ENCODE data around the gene C4orf50.

The C4orf50 gene

DNA sequence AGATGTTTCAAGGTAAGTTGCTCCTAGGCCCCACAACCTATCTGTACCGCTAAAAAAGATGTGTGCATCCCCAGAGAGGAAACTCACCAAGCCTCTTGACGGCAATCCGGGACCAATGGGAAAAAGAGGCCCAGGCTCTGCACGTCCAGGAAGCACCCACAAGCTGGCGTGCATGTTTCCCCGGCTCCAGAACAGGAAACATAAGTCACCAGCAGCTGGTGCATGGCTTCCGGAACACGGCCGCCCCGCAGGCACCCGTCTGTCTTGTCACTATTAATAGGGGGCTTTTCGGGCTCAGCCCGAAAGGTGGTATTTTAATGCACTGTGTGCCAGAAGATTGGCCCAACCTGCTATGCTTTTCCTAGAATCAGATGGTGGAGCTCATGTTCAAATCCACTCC lies 147.5 kb downstream of the C4orf50 start:
- no peak for DNase-seq (ENCODE audit: low read depth in 1 of 2, low spot score in 1 of 2)
- TF ChIP-seq POLR2AphosphoS5 (IDR thresholded peaks at IDR 0.05; ENCODE audit: low read depth) (no peak), GABPA (IDR thresholded peaks at IDR 0.05; ENCODE audit: low read depth) (no peak), SPI1 (IDR thresholded peaks at IDR 0.05; ENCODE audit: borderline replicate concordance, low read depth) (no peak)
- TF ChIP-seq, protein P1, sequence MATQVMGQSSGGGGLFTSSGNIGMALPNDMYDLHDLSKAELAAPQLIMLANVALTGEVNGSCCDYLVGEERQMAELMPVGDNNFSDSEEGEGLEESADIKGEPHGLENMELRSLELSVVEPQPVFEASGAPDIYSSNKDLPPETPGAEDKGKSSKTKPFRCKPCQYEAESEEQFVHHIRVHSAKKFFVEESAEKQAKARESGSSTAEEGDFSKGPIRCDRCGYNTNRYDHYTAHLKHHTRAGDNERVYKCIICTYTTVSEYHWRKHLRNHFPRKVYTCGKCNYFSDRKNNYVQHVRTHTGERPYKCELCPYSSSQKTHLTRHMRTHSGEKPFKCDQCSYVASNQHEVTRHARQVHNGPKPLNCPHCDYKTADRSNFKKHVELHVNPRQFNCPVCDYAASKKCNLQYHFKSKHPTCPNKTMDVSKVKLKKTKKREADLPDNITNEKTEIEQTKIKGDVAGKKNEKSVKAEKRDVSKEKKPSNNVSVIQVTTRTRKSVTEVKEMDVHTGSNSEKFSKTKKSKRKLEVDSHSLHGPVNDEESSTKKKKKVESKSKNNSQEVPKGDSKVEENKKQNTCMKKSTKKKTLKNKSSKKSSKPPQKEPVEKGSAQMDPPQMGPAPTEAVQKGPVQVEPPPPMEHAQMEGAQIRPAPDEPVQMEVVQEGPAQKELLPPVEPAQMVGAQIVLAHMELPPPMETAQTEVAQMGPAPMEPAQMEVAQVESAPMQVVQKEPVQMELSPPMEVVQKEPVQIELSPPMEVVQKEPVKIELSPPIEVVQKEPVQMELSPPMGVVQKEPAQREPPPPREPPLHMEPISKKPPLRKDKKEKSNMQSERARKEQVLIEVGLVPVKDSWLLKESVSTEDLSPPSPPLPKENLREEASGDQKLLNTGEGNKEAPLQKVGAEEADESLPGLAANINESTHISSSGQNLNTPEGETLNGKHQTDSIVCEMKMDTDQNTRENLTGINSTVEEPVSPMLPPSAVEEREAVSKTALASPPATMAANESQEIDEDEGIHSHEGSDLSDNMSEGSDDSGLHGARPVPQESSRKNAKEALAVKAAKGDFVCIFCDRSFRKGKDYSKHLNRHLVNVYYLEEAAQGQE (IDR thresholded peaks at IDR 0.05; ENCODE audit: insufficient replicate concordance, low read depth), result no peak
- TF ChIP-seq, protein P2, sequence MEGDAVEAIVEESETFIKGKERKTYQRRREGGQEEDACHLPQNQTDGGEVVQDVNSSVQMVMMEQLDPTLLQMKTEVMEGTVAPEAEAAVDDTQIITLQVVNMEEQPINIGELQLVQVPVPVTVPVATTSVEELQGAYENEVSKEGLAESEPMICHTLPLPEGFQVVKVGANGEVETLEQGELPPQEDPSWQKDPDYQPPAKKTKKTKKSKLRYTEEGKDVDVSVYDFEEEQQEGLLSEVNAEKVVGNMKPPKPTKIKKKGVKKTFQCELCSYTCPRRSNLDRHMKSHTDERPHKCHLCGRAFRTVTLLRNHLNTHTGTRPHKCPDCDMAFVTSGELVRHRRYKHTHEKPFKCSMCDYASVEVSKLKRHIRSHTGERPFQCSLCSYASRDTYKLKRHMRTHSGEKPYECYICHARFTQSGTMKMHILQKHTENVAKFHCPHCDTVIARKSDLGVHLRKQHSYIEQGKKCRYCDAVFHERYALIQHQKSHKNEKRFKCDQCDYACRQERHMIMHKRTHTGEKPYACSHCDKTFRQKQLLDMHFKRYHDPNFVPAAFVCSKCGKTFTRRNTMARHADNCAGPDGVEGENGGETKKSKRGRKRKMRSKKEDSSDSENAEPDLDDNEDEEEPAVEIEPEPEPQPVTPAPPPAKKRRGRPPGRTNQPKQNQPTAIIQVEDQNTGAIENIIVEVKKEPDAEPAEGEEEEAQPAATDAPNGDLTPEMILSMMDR (IDR thresholded peaks at IDR 0.05; ENCODE audit: insufficient read depth, low read length), result no peak
- Histone ChIP-seq H3K27ac (replicated peaks) (no peak overlapping the region), H3K4me3 (replicated peaks; ENCODE audit: insufficient read depth, low read length) (no peak overlapping the region), H3K27me3 (ENCODE audit: insufficient read depth, poor library complexity, severe bottlenecking) (no peaks in the 10 kb centered on the region)

DNA sequence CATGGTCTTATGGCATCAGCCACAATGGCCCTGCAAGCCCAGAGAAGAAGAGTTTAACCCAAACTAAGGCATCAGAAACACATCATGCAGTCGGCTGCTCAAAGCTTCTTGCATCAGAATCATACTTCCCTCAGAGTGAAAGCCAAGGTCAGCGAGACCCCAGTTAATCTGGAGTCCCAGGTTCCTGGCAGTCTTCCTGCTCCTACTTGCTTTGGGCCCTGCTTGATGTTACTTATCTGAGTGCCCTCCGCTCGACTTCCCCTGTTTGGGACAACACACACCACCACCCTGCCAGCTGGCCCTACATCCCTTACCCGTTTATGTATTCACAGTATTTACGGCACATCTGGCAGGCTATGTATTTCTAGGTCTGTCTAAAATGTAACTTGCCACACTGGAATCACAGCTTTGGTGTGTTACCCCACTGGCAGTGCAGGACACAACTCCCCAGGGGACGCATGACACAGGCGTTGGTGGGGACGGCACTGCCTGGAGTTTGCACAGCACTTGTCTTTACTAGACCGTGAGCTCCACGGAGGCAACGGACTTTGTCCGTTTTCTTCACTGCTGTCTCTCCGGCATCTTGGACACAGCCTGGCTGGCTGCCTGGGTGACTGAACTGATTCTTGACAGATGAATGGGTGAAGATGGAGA lies 148.1 kb downstream of the C4orf50 start:
- Histone ChIP-seq H3K27ac (replicated peaks) (no peak overlapping the region), H3K27me3 (ENCODE audit: insufficient read depth, poor library complexity, severe bottlenecking) (no peaks in the 10 kb centered on the region), H3K4me3 (replicated peaks; ENCODE audit: insufficient read depth, low read length) (no peak overlapping the region)
- no peak for TF ChIP-seq POLR2AphosphoS5 (IDR thresholded peaks at IDR 0.05; ENCODE audit: low read depth)
- TF ChIP-seq, protein P1 (IDR thresholded peaks at IDR 0.05; ENCODE audit: insufficient replicate concordance, low read depth), result no peak
- no peak for TF ChIP-seq GABPA (IDR thresholded peaks at IDR 0.05; ENCODE audit: low read depth)
- no peak for TF ChIP-seq SPI1 (IDR thresholded peaks at IDR 0.05; ENCODE audit: borderline replicate concordance, low read depth)
- TF ChIP-seq, protein P2 (IDR thresholded peaks at IDR 0.05; ENCODE audit: insufficient read depth, low read length), result no peak
- no peak for DNase-seq (ENCODE audit: low read depth in 1 of 2, low spot score in 1 of 2)

DNA sequence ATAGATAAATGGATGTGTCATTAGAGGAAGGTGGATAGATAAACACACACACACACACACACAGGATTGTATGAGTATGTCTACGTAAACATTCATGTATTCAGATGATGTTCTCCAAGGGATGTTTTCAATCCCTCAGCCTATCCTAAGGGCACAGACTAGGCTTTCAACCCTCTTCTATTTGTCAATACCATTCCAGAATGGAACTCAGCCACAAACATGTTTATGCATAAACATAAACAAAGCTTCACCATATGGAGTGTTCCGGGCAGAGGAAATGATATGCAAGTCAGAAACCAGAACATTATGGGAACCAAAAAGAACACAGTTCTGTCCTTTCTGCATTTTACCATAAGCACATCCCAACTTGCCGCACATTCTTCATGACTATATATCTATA lies 150.4 kb downstream of the C4orf50 start:
- H3K27ac ChIP-seq (replicated peaks), result no peak overlapping the region
- TF ChIP-seq, protein P2 (IDR thresholded peaks at IDR 0.05; ENCODE audit: insufficient read depth, low read length), result no peak
- TF ChIP-seq SPI1 (IDR thresholded peaks at IDR 0.05; ENCODE audit: borderline replicate concordance, low read depth) (no peak), GABPA (IDR thresholded peaks at IDR 0.05; ENCODE audit: low read depth) (no peak), POLR2AphosphoS5 (IDR thresholded peaks at IDR 0.05; ENCODE audit: low read depth) (no peak)
- TF ChIP-seq, protein P1 (IDR thresholded peaks at IDR 0.05; ENCODE audit: insufficient replicate concordance, low read depth), result no peak
- H3K4me3 ChIP-seq (replicated peaks; ENCODE audit: insufficient read depth, low read length), result no peak overlapping the region
- DNase-seq (ENCODE audit: low read depth in 1 of 2, low spot score in 1 of 2), result no peak
- H3K27me3 ChIP-seq (ENCODE audit: insufficient read depth, poor library complexity, severe bottlenecking), result no peaks in the 10 kb centered on the region
